Neural cell (in vitro differentiated cells): ENCODE results near the gene DISP3. TPM values are rescaled to one million over a fixed set of nuclear protein-coding genes. Genes with fewer than 3 reads are reported as not detected.

Source experiments
- H2AFZ ChIP-seq: fragments of 200-600, 300-800 bp; sonication (generic), shearing (Covaris generic); 2 replicates; pipeline ENCODE4 v1.6.0; 2014; ENCODE audit warnings: low read depth, mild to moderate bottlenecking, antibody characterized with exemption, low read length, moderate library complexity
- H3F3A ChIP-seq: fragments of 200-600 bp; shearing (Covaris generic); 2 replicates; pipeline ENCODE4 v1.6.1; 2016; ENCODE audit warnings: mild to moderate bottlenecking, moderate library complexity, mixed read lengths, antibody characterized with exemption, low read length; ENCODE audit not compliant: insufficient read depth, poor library complexity, severe bottlenecking
- H3K27ac ChIP-seq: fragments of 200-600, 300-800 bp; sonication (generic), shearing (Covaris generic); 2 replicates; pipeline ENCODE4 v1.5.1; 2014; ENCODE audit warnings: mild to moderate bottlenecking, low read length, moderate library complexity
- H3K27me3 ChIP-seq: fragments of 300-800, 200-600 bp; sonication (generic), shearing (Covaris generic); 2 replicates; pipeline ENCODE4 v1.6.0; 2014; ENCODE audit warnings: mild to moderate bottlenecking, low read depth, low read length, moderate library complexity; ENCODE audit not compliant: insufficient read depth
- H3K36me3 ChIP-seq: fragments of 300-800, 200-600 bp; sonication (generic), shearing (Covaris generic); 2 replicates; pipeline ENCODE4 v1.5.1; 2014; ENCODE audit warnings: mild to moderate bottlenecking, antibody characterized with exemption, low read length, moderate library complexity; ENCODE audit not compliant: insufficient read depth
- H3K4me2 ChIP-seq: fragments of 300-800, 200-600 bp; sonication (generic), shearing (Covaris generic); 2 replicates; pipeline ENCODE4 v1.6.0; 2014; ENCODE audit warnings: mild to moderate bottlenecking, low read length
- H3K4me3 ChIP-seq: fragments of 300-800, 200-600 bp; sonication (generic), shearing (Covaris generic); 2 replicates; pipeline ENCODE4 v1.5.1; 2014; ENCODE audit warnings: mild to moderate bottlenecking, low read length, moderate library complexity
- H3K79me2 ChIP-seq: fragments of 200-600 bp; shearing (Covaris generic); replicated peaks from 2 replicates; pipeline ENCODE4 v1.6.0; 2014; ENCODE audit warnings: mild to moderate bottlenecking, low read length, moderate library complexity; ENCODE audit not compliant: insufficient read depth
- H3K9ac ChIP-seq: fragments of 300-800, 200-600 bp; sonication (generic), shearing (Covaris generic); 2 replicates; pipeline ENCODE4 v1.6.1; 2016; ENCODE audit warnings: mild to moderate bottlenecking, low read length, mixed read lengths
- H3K9me2 ChIP-seq: fragments of 200-600 bp; shearing (Covaris generic); 2 replicates; pipeline ENCODE4 v1.6.1; 2016; ENCODE audit warnings: mild to moderate bottlenecking, low read length, mixed read lengths; ENCODE audit not compliant: insufficient read depth
- H3K9me3 ChIP-seq: fragments of 200-600, 300-800 bp; sonication (generic), shearing (Covaris generic); 2 replicates; pipeline ENCODE4 v1.6.1; 2016; ENCODE audit warnings: mild to moderate bottlenecking, mixed run types, low read length, moderate library complexity, mixed read lengths
- H4K20me1 ChIP-seq: fragments of 200-600 bp; shearing (Covaris generic); 2 replicates; pipeline ENCODE4 v1.6.1; 2016; ENCODE audit warnings: mild to moderate bottlenecking, mixed run types; ENCODE audit not compliant: insufficient read depth
- EZH2 ChIP-seq: fragments of 200-600, 300-800 bp; shearing (Covaris generic), sonication (generic); IDR thresholded peaks from 2 replicates; pipeline ENCODE4 v1.6.1; 2014; ENCODE audit warnings: antibody characterized with exemption, low read length, borderline replicate concordance, mild to moderate bottlenecking; ENCODE audit not compliant: insufficient read depth, poor library complexity, severe bottlenecking
- MXI1 ChIP-seq: fragments of 450-650 bp; conservative IDR thresholded peaks from 2 replicates; pipeline ENCODE4 v1.6.1; 2014; ENCODE audit warnings: antibody characterized with exemption, mild to moderate bottlenecking; ENCODE audit not compliant: poor library complexity, severe bottlenecking
- POLR2AphosphoS5 ChIP-seq: IDR thresholded peaks from 2 replicates; pipeline ENCODE4 v1.6.1; 2012
- TAF1 ChIP-seq: IDR thresholded peaks from 2 replicates; pipeline ENCODE4 v1.6.1; 2012; ENCODE audit warnings: low read depth
- polyA plus RNA-seq: library from polyadenylated mRNA; depleted of rRNA; stranded (reverse); fragments of >200 nt; gene quantifications from 2 replicates; pipeline ENCODE4 v1.2.3, GENCODE V29; 2014
- TF ChIP-seq, protein P1 (sequence below): fragments of 450-650 bp; IDR thresholded peaks from 2 replicates; pipeline ENCODE4 v1.5.1; 2014; ENCODE audit warnings: antibody characterized with exemption, mild to moderate bottlenecking, moderate library complexity; ENCODE audit not compliant: poor library complexity, severe bottlenecking
- TF ChIP-seq, protein P2 (sequence below): IDR thresholded peaks from 2 replicates; pipeline ENCODE4 v1.6.1; 2012; ENCODE audit warnings: borderline replicate concordance

The DISP3 gene
- polyA plus RNA-seq, 1 donor from 2014 or later: 14.9 TPM

DNA sequence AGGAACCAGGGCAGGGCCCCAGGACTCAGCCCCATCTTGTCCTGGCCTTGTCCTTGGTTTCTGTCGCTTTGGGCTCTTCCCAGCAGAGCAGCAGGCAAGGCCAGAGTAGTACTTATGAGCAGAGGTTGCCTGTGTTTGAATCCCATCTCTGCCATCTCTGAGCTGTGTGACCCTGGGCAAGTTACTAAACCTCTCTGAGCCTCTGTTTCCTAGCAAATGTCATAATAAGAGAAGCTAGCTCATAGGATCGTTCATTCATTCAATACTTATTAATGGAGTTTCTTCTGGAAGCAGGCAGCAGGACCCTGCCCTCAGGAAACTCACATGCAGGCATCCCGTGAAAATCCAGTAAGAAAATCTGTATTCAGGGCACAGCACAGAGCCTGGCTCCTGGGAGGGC is 91.0 kb downstream of the DISP3 start:
- no peaks in the 10 kb centered on the region for H3K9me2 ChIP-seq
- H3K4me2 ChIP-seq: no peak overlapping the region
- no peaks in the 10 kb centered on the region for H3F3A ChIP-seq
- H3K27ac ChIP-seq: no peak overlapping the region
- H3K36me3 ChIP-seq: no peaks in the 10 kb centered on the region
- no peaks in the 10 kb centered on the region for H3K79me2 ChIP-seq
- H3K9me3 ChIP-seq: no peaks in the 10 kb centered on the region
- TF ChIP-seq, protein P1, sequence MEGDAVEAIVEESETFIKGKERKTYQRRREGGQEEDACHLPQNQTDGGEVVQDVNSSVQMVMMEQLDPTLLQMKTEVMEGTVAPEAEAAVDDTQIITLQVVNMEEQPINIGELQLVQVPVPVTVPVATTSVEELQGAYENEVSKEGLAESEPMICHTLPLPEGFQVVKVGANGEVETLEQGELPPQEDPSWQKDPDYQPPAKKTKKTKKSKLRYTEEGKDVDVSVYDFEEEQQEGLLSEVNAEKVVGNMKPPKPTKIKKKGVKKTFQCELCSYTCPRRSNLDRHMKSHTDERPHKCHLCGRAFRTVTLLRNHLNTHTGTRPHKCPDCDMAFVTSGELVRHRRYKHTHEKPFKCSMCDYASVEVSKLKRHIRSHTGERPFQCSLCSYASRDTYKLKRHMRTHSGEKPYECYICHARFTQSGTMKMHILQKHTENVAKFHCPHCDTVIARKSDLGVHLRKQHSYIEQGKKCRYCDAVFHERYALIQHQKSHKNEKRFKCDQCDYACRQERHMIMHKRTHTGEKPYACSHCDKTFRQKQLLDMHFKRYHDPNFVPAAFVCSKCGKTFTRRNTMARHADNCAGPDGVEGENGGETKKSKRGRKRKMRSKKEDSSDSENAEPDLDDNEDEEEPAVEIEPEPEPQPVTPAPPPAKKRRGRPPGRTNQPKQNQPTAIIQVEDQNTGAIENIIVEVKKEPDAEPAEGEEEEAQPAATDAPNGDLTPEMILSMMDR: no peak
- TF ChIP-seq TAF1: no peak
- no peak for TF ChIP-seq POLR2AphosphoS5
- no peak for TF ChIP-seq MXI1
- H3K27me3 ChIP-seq: no peaks in the 10 kb centered on the region
- no peak overlapping the region for H2AFZ ChIP-seq
- H3K9ac ChIP-seq: no peak overlapping the region
- H3K4me3 ChIP-seq: no peak overlapping the region
- no peaks in the 10 kb centered on the region for H4K20me1 ChIP-seq

DNA sequence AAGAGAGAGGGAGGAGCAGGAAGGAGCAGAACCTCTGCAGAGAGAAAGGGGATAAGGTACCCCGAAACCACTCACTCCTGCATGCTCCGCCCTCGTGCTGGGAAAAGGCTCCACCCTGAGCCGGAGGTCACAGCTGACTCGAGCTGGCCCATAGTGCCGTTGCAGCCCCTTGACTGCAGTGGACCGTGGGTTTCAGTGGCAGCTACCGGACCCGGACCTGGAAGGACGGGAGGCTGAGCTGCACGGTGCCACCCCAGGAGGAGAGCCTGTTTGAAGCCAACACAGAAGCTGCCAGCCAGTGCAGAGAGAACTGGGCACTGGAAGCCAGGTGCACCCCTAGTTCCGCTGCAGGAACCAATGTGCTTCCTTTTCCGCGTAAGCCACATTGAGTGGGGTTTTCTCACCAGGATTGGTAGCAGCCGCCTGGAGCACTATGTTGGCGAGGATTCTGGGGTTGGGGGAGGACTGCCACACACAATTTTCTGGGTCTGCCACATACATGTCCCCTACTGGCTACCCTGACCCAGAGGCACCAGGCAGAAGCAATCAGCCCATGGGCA is 91.9 kb downstream of the DISP3 start:
- Histone ChIP-seq H3K4me2 (no peak overlapping the region), H3K4me3 (no peak overlapping the region)

DNA sequence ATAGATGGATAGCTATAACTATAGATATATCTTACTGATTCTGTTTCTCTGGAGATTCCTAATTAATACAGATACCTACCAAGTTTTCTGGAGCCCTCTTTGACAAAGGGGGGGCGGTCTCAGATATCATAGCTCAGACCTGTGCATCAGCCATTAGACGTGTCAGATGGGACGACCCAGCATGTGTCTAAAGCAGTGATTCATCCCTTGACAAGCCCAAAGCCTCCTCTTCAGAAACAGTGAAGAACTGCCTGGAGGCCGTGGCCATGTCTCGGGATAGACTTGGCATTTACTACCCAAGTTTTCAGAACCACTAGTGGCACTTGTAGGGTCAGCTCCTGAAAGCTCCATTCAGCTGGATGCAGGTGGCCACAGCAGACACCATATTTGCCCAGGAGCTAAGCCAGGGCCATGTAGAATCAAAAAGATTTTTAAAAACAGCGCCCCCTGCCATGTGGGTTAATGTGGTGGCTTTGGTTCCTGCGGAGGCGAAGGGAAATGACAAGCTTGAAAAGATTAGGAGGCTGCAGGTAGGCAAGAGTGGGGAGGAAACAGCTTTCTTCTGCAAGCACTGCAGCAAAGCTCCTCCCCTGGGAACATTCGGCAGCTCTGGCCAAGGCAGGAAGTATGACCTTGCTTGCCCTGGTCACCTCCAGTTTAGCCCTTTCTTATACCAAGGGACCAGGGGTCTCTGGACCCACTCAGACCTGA is 93.1 kb downstream of the DISP3 start:
- H3K9me2 ChIP-seq: no peaks in the 10 kb centered on the region
- no peak overlapping the region for H3K4me2 ChIP-seq

More for the DNA sequence above, 91.9 kb downstream of the DISP3 start:
- no peaks in the 10 kb centered on the region for H3K79me2 ChIP-seq
- H3K27ac ChIP-seq: no peak overlapping the region
- no peaks in the 10 kb centered on the region for H3K9me2 ChIP-seq
- no peaks in the 10 kb centered on the region for H3K27me3 ChIP-seq
- H4K20me1 ChIP-seq: no peaks in the 10 kb centered on the region
- TF ChIP-seq, protein P2, sequence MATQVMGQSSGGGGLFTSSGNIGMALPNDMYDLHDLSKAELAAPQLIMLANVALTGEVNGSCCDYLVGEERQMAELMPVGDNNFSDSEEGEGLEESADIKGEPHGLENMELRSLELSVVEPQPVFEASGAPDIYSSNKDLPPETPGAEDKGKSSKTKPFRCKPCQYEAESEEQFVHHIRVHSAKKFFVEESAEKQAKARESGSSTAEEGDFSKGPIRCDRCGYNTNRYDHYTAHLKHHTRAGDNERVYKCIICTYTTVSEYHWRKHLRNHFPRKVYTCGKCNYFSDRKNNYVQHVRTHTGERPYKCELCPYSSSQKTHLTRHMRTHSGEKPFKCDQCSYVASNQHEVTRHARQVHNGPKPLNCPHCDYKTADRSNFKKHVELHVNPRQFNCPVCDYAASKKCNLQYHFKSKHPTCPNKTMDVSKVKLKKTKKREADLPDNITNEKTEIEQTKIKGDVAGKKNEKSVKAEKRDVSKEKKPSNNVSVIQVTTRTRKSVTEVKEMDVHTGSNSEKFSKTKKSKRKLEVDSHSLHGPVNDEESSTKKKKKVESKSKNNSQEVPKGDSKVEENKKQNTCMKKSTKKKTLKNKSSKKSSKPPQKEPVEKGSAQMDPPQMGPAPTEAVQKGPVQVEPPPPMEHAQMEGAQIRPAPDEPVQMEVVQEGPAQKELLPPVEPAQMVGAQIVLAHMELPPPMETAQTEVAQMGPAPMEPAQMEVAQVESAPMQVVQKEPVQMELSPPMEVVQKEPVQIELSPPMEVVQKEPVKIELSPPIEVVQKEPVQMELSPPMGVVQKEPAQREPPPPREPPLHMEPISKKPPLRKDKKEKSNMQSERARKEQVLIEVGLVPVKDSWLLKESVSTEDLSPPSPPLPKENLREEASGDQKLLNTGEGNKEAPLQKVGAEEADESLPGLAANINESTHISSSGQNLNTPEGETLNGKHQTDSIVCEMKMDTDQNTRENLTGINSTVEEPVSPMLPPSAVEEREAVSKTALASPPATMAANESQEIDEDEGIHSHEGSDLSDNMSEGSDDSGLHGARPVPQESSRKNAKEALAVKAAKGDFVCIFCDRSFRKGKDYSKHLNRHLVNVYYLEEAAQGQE: no peak
- H3K9ac ChIP-seq: no peak overlapping the region
- no peaks in the 10 kb centered on the region for H3K9me3 ChIP-seq
- H3F3A ChIP-seq: no peaks in the 10 kb centered on the region
- H3K36me3 ChIP-seq: no peaks in the 10 kb centered on the region
- no peak overlapping the region for H2AFZ ChIP-seq

More for the DNA sequence above, 93.1 kb downstream of the DISP3 start:
- H3K4me3 ChIP-seq: no peak overlapping the region
- H3K27ac ChIP-seq: no peak overlapping the region
- no peaks in the 10 kb centered on the region for H3F3A ChIP-seq
- no peaks in the 10 kb centered on the region for H3K27me3 ChIP-seq
- TF ChIP-seq EZH2: no peak
- TF ChIP-seq, protein P1: peak; percentile 25
- no peaks in the 10 kb centered on the region for H4K20me1 ChIP-seq
- no peaks in the 10 kb centered on the region for H3K9me3 ChIP-seq
- no peaks in the 10 kb centered on the region for H3K36me3 ChIP-seq
- no peak overlapping the region for H3K9ac ChIP-seq
- H3K79me2 ChIP-seq: no peaks in the 10 kb centered on the region
- H2AFZ ChIP-seq: no peak overlapping the region
